GM23338 (cell line): Measurements from ENCODE around the gene CHCT1. TPM values are rescaled to one million over a fixed set of nuclear protein-coding genes. Genes with fewer than 3 reads are reported as not detected.

Experiments
- ATAC-seq: fragments of 200-7000 bp; cut with Tn5 transposase; 3 replicates; pipeline ENCODE4 v1.9.1; 2020
- DNase-seq: peaks from one replicate; pipeline ENCODE4 v3.0.0-alpha.2; 2015; ENCODE audit warnings: low spot score
- H2AFZ ChIP-seq: fragments of 200-600 bp; sonication (generic); 2 replicates; pipeline ENCODE4 v1.8.0; 2016; ENCODE audit warnings: antibody characterized with exemption, mild to moderate bottlenecking, moderate library complexity
- H3F3A ChIP-seq: fragments of 200-600 bp; sonication (generic); replicated peaks from 2 replicates; pipeline ENCODE4 v1.8.0; 2017; ENCODE audit warnings: antibody characterized with exemption, mixed run types, low read depth
- H3K27ac ChIP-seq: fragments of 200-600 bp; sonication (generic); 2 replicates; pipeline ENCODE4 v1.6.1; 2016; ENCODE audit warnings: low read depth
- H3K27me3 ChIP-seq: fragments of 200-600 bp; sonication (generic); 2 replicates; pipeline ENCODE4 v1.8.0; 2016; ENCODE audit warnings: mild to moderate bottlenecking, mixed run types, moderate library complexity; ENCODE audit not compliant: insufficient read depth
- H3K36me3 ChIP-seq: fragments of 200-600 bp; sonication (generic); 2 replicates; pipeline ENCODE4 v1.8.0; 2016; ENCODE audit warnings: mild to moderate bottlenecking; ENCODE audit not compliant: insufficient read depth
- H3K4me1 ChIP-seq: fragments of 200-600 bp; sonication (generic); 2 replicates; pipeline ENCODE4 v1.8.0; 2016; ENCODE audit warnings: mild to moderate bottlenecking, moderate library complexity; ENCODE audit not compliant: insufficient read depth
- H3K4me2 ChIP-seq: fragments of 200-600 bp; sonication (generic); 2 replicates; pipeline ENCODE4 v1.7.1; 2017; ENCODE audit warnings: mixed run types
- H3K4me3 ChIP-seq: fragments of 200-600 bp; sonication (generic); 2 replicates; pipeline ENCODE4 v1.6.1; 2016; ENCODE audit warnings: mixed run types
- H3K79me2 ChIP-seq: fragments of 200-600 bp; sonication (generic); replicated peaks from 2 replicates; pipeline ENCODE4 v1.8.0; 2017; ENCODE audit warnings: mild to moderate bottlenecking; ENCODE audit not compliant: insufficient read depth
- H3K9me2 ChIP-seq: fragments of 200-600 bp; sonication (generic); 2 replicates; pipeline ENCODE4 v1.8.0; 2017; ENCODE audit not compliant: insufficient read depth
- H4K20me1 ChIP-seq: fragments of 200-600 bp; sonication (generic); replicated peaks from 2 replicates; pipeline ENCODE4 v1.8.0; 2017; ENCODE audit warnings: mild to moderate bottlenecking; ENCODE audit not compliant: insufficient read depth
- H3K27ac Mint-ChIP-seq: 2 replicates; pipeline ENCODE4 v1.8.0; 2020; ENCODE audit warnings: inconsistent platforms, mild to moderate bottlenecking, moderate library complexity, mixed read lengths
- H3K27me3 Mint-ChIP-seq: 3 replicates; pipeline ENCODE4 v1.8.0; 2022; ENCODE audit warnings: low read depth, mild to moderate bottlenecking, moderate library complexity, mixed read lengths, inconsistent platforms; ENCODE audit not compliant: insufficient read depth, poor library complexity
- H3K36me3 Mint-ChIP-seq: 3 replicates; pipeline ENCODE4 v1.8.0; 2021; ENCODE audit warnings: low read depth, mild to moderate bottlenecking, inconsistent platforms, moderate library complexity, mixed read lengths
- H3K4me1 Mint-ChIP-seq: 3 replicates; pipeline ENCODE4 v1.8.0; 2020; ENCODE audit warnings: mild to moderate bottlenecking, inconsistent platforms, mixed read lengths
- H3K4me3 Mint-ChIP-seq: 3 replicates; pipeline ENCODE4 v1.8.0; 2021; ENCODE audit warnings: moderate library complexity, mild to moderate bottlenecking, inconsistent platforms, mixed read lengths
- H3K9me3 Mint-ChIP-seq: 3 replicates; pipeline ENCODE4 v1.8.0; 2020; ENCODE audit warnings: moderate library complexity, mild to moderate bottlenecking, inconsistent platforms, mixed read lengths
- CREB1 ChIP-seq: fragments of 250-450 bp; sonication (Bioruptor Pico); IDR thresholded peaks from 2 replicates; pipeline ENCODE4 v1.5.0; 2020; ENCODE audit warnings: low read depth, mild to moderate bottlenecking, moderate library complexity
- CTCF ChIP-seq, 2 experiments: fragments of 200-600 bp in 1 of 2; sonication (generic) in 1 of 2; conservative IDR thresholded peaks; 2 replicates each; pipeline versions ENCODE4 v1.5.1 to v1.6.1; 2016 to 2017; ENCODE audit warnings: antibody characterized with exemption in 2 of 2, low read depth in 2 of 2, mild to moderate bottlenecking in 2 of 2, moderate library complexity in 1 of 2
- ETS1 ChIP-seq: IDR thresholded peaks from 2 replicates; pipeline ENCODE4 v1.6.1; 2016; ENCODE audit warnings: antibody characterized with exemption
- EZH2 ChIP-seq: fragments of 200-600 bp; sonication (generic); IDR thresholded peaks from one replicate; pipeline ENCODE4 v1.8.0; 2017; ENCODE audit warnings: antibody characterized with exemption, mild to moderate bottlenecking, low read depth; ENCODE audit not compliant: unreplicated experiment
- JUNB ChIP-seq: IDR thresholded peaks from one replicate; pipeline ENCODE4 v1.6.1; 2016; ENCODE audit warnings: antibody characterized with exemption; ENCODE audit not compliant: unreplicated experiment
- NANOG ChIP-seq: IDR thresholded peaks from 2 replicates; pipeline ENCODE4 v1.6.1; 2016; ENCODE audit warnings: antibody characterized with exemption, borderline replicate concordance
- POLR2AphosphoS5 ChIP-seq: IDR thresholded peaks from 2 replicates; pipeline ENCODE4 v1.6.1; 2016; ENCODE audit warnings: antibody characterized with exemption, low read depth
- REST ChIP-seq: IDR thresholded peaks from one replicate; pipeline ENCODE4 v1.6.1; 2018; ENCODE audit warnings: antibody characterized with exemption; ENCODE audit not compliant: unreplicated experiment
- STAT1 ChIP-seq: IDR thresholded peaks from one replicate; pipeline ENCODE4 v1.6.1; 2016; ENCODE audit warnings: antibody characterized with exemption; ENCODE audit not compliant: unreplicated experiment
- ZNF114 ChIP-seq: fragments of 250-450 bp; sonication (Bioruptor Pico); IDR thresholded peaks from 2 replicates; pipeline ENCODE4 v1.5.0; 2020; ENCODE audit warnings: mild to moderate bottlenecking, moderate library complexity
- ZNF331 ChIP-seq: fragments of 250-450 bp; sonication (Bioruptor Pico); IDR thresholded peaks from 2 replicates; pipeline ENCODE4 v1.5.0; 2020; ENCODE audit warnings: low read depth, mild to moderate bottlenecking, moderate library complexity
- ZNF462 ChIP-seq: fragments of 250-450 bp; sonication (Bioruptor Pico); IDR thresholded peaks from 2 replicates; pipeline ENCODE4 v1.5.0; 2020; ENCODE audit warnings: mild to moderate bottlenecking, moderate library complexity
- polyA plus RNA-seq: library from polyadenylated mRNA; unstranded; fragments of >200 nt; fragmentation: Nextera tagmentation; extraction: Ambion mirVana; gene quantifications from 2 replicates; pipeline ENCODE4 v1.2.1, GENCODE V29; 2016
- total RNA-seq: library from RNA; depleted of rRNA; stranded (reverse); fragments of >200 nt; shearing (Covaris generic); gene quantifications from 2 replicates; pipeline ENCODE4 v1.2.3, GENCODE V29; 2014

The CHCT1 gene
- total and polyA plus RNA-seq, 2 experiments from 2014 or later, result 0.61 TPM; not detected in 1

- no peak for DNase-seq
- no peaks in the 10 kb centered on the region for H3K4me1 Mint-ChIP-seq
- peaks cover 24% of the 10 kb centered on the region; the same call in 2 of the 3 replicates for H3K36me3 Mint-ChIP-seq
- H3F3A ChIP-seq, result no peaks in the 10 kb centered on the region
- peaks cover 3% of the 10 kb centered on the region for H3K27me3 Mint-ChIP-seq
- H3K36me3 ChIP-seq, result no peaks in the 10 kb centered on the region
- no peak overlapping the region for H3K4me3 ChIP-seq
- no peak overlapping the region for H3K4me2 ChIP-seq
- no peak overlapping the region for H3K4me3 Mint-ChIP-seq
- no peaks in the 10 kb centered on the region for H3K4me1 ChIP-seq
- no peaks in the 10 kb centered on the region for H3K9me2 ChIP-seq
- no peaks in the 10 kb centered on the region for H4K20me1 ChIP-seq
- H2AFZ ChIP-seq, result no peak overlapping the region
- no peak overlapping the region for H3K27ac ChIP-seq
- no peaks in the 10 kb centered on the region for H3K79me2 ChIP-seq
- no peaks in the 10 kb centered on the region for H3K27me3 ChIP-seq
- no peaks in the 10 kb centered on the region for H3K9me3 Mint-ChIP-seq
- ATAC-seq, result no peak
- TF ChIP-seq NANOG (no peak), JUNB (no peak), CTCF (conservative IDR thresholded peaks at IDR 0.05; ENCODE audit: low read depth in 2 of 2) (no peak), EZH2 (no peak), CREB1 (no peak), ZNF462 (no peak), ZNF114 (CRISPR knock-in tag) (no peak), STAT1 (no peak), REST (no peak), POLR2AphosphoS5 (no peak), ZNF331 (CRISPR knock-in tag) (no peak), ETS1 (no peak)
- H3K27ac Mint-ChIP-seq, result no peak overlapping the region
Observed at GRCh38 chr17:60471451-60471850, 49.2 kb downstream of the CHCT1 start.
